ENCODE data around the gene SPAG9.
"Not testable (repeated sequence)": the region's sequence is repeated elsewhere in the genome, so short reads cannot be mapped to it uniquely, and the experiment has no call there.

SPAG9 gene

DNA sequence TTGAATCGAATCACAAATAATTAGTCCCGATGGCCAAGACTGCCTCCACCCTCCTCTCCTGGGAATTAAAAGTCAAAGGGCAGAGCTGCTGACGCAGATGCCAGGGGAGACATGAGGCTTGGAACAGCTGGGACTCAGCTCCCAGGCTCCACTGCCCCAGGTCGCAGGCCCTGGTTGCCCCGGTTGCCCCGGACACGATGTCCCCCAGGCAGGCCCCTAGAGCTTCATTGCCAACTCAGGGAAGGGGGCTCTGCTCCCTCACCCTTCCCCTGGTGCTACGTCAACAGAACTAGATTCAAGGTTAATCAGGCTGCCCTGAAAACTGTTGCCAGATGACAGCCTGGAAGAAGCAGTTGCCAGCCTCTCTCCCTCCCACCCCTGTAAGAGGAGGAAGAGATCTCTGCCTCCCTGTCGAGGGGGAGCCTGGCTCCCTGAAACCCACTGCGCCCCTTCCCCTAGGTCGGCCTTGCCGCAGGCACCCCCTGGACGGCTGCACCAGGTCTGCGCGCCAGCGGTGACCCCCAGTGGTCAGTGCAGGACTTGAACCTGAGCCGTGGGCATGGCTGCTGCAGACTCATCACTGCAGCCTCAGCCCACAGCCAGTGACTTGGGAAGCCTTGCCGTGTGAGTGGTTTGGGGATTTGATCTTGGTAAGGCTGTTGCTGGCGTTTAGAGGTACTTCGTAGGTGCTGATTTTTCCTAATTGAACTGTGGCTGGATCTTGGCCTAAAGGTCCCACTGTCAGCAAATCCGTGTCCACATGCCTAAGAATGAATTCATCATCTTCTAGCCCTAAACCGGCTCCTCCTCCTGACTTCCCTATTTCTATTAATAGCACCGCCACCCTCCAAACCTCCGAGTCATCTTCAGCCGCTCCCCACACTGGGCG is 170.4 kb downstream of the SPAG9 start:
- DNase-seq, result peak; percentile 34

DNA sequence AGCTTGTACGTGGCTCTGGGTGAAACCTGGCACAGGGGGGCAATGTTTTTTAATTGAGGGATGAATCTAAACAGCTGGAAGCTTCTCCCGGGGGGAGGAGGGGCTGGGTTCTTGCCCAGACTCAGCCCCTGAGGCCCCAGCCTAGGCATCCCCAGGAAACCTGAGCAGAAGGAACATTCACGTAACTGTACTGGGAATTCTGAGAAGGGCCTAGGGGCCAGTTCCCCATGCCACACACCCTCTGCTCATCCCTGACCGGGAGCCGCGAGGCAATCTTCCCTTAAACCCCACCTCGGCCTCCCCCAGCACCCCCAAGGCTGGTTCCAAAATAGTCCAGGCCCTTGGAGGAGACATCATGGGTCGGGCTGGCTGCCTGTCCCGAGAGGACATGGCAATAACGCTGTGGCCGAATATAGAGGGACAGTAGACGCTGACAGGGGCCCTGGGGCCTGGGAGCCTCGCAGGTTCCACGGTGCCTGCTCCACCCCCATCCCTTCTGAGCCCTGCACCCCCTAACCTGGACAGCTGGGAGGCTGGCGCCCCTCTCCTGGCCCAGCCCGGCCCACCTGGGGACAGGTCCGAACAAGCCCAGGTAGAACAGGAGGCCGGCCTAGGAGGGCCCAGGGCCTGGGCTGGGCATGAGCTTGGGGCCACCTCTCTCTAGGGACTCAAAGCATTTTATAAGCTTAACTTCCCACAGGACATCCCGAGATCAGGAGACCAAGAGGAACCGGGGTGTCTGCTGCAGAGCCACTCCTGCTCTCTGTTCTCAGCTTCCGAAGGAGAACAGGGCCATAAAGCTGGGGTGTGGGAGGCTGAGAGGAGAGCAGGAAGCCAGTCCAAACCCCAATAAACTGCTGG is 171.3 kb downstream of the SPAG9 start:
- DNase-seq, result no peak

DNA sequence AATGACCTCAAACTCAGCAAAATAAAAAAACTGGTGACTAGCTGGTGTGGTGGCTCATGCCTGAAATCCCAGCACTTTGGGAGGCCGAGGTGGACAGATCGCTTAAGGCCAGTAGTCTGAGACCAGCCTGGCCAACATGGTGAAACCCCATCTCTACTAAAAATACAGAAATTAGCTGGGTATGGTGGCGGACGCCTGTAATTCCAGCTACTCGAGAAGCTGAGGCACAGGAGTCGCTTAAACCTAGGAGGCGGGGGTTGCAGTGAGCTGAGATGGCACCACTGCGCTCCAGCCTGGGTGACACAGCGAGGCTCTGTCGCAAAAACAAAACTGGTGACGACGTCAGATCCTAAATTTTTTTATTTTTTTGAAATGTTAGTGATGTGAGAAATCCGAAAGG is 172.0 kb downstream of the SPAG9 start:
- no peak for DNase-seq

DNA sequence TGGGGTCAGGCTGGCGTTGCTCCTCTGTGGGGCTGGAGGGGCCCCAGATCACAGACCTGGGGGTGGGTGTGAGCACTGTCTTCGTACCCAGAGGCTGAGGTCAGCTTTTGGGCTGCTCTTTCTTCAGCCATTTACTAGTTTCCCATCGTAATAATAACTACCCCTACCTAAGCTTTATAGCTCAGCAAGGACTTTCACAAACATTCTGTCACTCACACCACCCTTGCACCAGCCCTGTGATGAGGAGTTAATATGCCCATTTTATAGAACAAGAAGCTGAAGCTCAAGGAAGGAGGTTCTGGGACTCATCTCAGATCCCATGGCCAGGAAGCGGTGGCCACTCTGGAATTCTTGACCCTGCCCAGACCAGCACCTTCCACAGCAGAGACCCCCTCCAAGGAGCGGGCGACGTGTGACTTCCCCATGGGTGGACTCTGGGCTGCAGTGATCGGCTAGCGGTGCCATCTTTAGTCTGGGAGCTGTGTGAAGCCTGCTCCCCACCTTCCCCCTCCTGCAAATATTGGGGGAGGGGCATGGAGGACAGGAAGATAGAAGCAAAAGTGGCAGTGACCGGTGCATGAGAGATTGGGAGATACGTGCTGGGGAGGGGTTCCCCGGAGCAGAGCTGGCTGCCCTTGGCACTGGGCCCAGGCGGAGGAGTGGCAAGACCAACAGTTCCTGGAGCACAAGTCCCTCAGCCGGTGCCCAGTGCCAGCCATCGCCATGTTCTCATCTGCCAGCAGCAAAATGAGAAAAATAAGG is 172.7 kb downstream of the SPAG9 start:
- no peak for DNase-seq

DNA sequence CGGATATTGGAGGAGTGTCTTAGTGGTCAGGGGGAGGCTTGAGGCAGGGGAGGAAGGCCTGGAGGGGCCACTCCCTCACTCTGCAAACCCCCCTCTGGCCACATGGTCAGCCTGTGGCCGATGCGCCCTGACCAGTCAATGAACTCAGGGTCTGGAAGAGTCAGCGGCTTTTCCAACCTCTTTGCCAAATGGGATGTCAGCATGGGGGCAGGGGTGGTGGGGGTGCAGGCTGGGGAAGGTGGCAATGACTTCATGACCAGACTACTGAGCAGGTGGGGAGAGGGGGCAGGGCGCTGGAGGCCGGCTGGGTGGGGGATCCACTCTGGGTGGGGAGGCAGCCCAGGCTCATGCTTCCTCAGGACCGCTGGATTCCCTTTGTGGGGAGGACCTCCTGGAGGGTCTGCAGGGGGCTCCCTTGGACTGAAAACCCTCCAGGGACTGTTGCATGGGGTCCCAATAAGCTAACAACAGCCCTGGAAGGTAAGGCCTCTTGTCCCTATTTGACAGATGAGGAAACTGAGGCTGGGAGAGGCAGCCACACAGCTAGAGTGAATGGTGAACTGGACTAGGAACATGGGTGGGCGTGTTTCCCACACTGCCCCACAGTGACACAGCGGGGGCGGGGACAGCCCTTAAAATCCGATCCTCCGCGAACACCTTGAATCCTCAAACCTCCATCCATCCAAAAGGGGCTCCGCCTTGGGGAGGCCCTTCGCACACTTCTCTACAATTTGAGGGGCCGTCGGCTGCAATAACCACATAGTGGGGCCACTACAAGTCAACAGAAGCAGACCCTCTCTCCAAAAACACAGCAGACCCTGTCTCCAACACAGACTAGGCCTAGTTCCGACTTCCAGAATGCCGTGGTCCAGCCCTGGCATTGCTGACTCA is 173.5 kb downstream of the SPAG9 start:
- DNase-seq, result no peak

DNA sequence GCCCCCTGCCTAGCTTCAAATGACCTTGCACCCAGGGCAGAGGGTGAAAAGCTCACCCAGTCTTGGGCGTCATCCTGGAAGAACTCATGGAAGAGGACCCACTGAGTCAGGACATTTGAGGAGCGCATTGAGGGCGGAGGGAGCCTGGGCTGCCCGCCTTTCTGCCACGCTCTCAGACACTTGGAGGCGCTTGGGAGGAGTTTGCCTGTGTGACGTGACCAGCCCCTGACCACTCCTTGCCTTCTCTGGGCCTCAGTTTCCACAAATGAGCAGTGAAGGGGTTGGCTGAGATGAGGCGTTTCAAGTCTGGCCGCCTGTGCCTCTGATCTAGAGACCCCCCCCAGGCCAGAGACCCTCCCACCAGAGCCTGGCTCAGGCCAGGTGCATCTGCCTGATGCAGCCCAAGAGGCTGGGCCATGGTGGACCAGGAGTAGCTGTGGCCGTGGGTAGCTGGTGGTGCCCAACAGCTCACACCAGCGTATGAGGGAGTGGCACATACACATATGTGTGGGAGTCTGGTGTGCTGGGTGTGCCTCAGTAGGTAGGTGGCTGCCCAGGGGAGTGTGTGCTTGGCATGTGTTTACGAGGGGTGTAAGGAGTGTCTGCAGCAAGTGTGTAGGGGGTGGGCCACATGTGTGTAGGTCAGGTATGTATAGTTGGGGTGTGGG is 174.3 kb downstream of the SPAG9 start:
- no peak for DNase-seq

DNA sequence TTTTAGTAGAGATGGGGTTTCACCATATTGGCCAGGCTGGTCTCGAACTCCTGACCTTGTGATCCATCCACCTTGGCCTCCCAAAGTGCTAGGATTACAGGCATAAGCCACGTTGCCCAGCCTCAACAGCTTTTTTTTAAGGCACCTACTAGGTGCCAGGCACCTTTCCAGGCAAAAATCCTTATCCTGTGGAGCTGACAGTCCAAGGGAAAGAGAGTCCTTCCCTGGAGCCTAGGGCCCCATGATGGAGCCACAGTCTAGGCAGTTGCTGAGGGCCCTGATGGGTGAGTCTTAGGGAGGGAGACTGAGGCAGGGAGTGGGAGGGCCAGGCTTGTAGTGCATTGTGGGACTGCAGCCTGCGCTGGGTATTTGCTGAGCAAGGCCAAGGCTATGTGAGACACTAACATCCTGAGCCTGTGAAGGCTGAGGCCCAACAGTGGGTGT is 174.9 kb downstream of the SPAG9 start:
- no peak for DNase-seq

DNA sequence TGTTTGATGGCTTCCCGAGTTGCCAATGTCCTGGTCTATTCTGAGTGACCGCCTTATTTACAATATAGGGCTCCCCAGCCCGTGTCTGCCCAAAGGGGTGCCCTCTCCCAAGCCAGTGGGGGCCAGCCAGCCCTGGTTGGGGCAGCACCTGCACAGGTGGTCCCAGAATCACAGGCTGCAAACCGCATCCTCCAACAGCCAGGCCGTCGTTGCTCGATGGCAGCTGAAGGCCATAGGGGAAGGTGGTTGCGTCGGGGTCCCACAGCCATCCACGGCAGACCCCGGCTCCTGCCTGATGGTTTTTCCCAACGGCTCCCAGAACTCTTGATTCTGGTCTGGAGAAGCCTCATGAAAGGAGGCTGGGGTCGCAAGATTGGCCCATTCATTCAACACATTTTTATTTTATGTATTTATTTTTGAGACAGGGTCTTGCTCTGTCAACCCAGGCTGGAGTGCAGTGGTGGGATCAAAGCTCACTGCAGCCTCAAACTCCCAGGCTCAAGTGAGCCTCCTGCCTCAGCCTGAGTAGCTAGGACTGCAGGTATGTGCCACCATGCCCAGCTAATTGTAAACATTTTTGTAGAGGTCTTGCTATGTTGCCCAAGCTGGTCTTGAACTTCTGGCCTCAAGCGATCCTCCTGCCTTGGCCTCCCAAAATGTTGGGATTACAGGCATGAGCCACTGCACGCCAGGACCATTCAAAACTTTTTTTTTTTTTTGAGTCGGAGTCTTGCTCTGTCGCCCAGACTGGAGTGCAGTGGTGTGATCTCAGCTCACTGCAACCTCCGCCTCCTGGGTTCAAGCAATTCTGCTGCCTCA is 175.6 kb downstream of the SPAG9 start:
- no peak for DNase-seq

DNA sequence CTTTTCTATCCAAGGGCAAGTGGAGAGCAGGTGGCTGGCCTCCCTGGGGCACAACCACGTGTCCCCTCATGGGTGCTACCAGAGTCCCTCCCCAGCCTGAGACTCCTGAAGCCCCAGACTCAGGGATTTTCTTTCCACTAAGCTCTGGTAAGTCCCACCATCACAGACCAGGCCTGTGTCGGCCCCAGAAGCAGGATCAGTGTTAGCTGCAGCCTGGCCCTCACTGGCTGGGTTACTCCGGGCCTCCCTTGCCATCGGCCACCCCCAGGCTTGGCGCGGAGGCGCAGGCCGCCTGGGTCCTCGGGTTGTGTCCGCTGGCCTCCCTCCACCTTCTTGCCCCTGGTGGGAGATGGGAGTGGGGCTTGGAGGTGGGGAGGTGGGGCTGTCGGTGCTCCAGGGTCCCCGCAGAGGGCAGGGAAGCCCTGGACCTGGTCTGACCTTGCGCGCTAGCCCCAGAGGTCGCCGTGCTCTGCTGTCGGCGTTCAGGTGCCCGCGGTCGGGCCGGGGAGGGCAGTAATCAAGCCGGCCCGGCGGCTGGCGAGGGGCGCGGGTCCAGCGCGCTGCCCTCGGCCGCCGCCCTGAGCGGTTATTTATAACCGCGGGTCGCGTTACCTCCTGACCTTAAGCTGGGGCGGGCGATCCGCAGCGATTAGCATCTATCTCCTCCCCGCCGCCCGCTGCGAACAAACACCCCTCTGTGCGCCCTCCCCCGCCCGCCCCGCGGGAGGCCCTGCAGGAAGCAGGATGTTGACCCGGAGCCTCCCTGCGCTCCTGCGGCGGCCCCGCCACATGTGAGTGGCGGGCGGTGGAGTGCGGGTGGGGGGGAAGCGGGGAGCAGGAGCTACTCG is 176.4 kb downstream of the SPAG9 start:
- DNase-seq, result peak; percentile 53

DNA sequence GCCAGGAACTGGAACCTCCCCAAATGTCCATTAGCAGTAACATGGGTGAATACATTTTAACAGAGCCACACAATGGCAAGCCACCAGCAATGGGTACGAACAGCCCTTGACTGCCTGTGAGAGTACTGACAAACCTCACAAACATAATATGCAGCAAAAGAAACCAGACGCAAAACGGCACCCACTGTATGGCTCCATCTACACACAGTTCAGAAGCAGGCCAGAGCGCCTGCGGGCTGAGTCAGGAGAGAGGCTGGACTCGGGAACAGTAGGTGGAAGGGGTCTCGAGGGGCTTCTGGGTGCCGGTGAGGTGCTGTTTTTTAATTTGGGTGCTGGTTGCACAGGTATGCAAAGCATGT is 177.1 kb downstream of the SPAG9 start:
- DNase-seq, result no peak

DNA sequence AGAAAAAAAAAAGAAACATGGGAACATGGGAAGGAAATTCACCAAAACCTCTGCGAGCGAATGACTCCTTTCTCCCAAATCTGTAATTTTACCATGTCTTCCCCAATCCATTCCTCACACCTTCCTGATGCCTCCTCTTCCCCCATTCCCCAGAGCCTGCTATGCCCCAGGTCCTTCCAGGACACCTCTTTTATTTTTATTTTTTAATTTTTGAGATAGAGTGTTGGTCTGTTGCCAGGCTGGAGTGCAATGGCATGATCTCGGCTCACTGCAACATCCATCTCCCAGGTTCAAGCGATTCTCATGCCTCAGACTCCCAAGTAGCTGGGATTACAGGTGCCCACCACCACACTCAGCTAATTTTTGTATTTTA is 179.0 kb downstream of the SPAG9 start:
- DNase-seq, result not testable (repeated sequence)

DNA sequence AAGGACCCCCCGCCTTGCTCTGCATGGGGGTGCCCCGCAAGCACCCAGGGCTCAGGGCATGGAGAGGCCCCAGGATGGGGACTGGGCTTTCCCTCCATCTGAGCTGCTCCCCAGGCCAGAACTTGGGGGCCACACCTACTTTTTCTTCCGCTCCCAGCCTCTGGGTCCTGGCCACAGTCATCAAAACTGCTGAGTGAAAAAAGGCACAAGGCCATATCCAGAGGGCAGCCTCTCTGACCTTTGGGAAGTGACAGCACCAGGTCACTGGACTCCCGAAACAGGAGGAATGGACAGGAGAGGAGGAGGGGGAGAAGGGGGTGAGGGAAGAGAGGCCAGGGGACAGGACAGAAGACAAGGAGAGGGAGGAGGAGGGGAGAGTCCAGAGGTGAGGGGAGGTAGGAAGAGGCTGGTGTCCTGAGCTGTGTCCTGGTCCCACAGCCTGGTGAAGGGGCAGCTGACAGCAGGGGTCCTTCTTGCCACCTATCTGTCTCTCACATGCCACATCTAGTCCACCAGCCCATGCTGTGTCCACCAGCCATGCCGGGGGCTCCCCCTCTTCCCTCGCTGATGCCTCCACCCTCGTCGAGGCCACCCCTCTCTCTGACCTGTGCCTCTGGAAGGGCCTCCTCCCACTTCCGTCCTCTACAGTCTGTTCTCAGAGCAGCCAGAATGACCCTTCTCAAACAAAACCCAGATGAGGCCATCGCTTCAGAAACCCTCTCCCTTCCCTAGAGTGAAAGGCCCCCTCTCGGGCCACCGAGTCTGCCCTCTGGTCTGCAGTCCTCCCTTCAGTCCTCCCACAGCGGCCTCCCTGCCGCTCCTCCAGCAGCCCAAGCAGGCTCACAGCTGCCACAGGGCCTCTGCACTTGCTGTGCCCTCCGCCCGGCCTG is 180.6 kb downstream of the SPAG9 start:
- DNase-seq, result no peak

DNA sequence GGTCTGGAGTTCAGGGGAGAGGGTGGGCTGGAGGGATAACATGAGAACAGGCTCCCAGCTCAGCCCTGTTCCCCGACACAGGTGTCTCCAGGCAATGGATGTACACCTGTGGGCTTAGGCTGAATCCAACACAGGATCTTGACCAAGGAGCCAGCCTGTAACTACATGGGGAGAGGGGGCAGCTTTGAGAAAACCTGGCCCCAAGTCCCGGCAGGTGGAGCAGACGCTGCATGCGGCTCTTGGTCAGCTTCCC is 181.2 kb downstream of the SPAG9 start:
- no peak for DNase-seq

DNA sequence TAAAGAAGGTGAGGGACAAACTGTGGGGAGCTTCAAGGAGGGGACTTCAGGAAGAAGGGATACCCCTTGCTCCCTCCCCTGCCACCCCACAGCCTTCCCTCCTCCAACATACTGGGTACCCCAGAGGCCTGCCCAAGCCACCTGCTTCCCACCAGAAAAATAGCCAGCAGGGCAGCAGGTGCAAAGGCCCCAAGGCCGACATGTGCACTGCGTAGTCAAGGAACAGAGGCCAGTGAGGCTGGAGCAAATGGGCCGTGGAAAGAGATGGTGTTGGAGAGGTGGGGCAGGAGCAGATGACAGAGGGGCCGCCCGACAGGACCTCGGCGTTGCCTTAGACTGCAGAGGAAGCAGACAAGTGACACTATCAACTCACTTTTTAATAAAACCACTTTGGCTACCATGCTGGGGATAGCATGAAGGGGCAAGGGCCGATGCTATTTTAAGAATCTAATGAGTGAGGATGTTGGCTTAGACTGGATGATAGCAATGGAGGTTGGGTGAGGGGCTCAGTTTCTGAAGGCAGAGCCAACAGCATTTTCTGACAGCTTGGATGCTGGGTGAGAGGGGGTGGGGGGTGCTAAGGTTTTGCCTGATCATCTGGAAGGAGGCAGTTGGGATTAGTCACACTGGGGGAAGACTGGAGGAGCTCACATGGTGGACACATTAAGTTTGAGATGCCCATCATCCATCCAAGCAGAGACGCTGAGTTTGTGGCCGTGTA is 181.7 kb downstream of the SPAG9 start:
- no peak for DNase-seq

DNA sequence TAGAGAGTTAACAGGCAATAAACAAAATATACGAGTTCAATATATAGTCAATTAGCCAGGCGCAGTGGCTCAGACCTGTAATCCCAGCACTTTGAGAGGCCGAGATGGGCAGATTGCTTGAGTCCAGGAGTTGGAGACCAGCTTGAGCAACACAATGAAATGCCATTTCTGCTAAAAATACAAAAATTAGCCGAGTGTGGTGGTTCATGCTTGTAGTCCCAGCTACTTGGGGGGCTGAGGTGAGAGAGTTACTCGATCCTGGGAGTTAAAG is 184.7 kb downstream of the SPAG9 start:
- DNase-seq, result no peak

DNA sequence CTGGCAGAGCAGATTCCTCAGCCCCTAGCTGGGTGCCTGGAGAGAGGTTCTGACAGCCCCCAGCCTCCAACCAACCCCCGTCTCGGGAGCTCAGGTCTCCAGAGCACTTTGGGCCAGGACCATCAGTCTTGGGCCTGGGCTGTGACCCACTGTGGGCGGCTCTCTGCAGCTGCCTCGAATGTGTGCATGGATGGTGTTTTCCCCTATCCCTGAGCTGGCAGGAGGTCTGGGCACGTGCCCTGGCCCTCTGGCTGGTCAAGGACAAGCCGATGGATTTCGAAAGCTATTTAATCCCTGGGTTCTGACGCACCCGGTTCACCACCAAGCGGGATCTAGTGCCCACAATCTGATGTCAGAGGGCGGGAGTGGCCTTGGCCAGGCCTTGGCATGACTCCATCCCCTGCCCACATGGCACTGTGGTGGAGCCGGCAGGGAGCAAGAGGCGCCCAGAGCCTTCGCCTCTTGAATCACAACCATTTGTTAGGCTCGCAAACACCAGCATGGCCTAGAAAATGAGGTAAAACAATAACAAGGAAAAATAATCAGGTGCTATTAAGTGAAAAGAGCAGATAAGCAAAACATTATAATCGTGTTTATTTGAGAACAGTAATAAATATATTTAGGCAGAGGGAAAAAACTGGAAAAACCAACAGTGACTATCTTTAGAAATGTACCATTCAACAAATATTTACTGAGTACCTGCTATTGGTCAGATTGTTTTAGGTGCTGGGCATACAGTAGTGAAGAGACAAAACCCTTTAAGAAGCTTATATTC is 185.3 kb downstream of the SPAG9 start:
- DNase-seq, result no peak

DNA sequence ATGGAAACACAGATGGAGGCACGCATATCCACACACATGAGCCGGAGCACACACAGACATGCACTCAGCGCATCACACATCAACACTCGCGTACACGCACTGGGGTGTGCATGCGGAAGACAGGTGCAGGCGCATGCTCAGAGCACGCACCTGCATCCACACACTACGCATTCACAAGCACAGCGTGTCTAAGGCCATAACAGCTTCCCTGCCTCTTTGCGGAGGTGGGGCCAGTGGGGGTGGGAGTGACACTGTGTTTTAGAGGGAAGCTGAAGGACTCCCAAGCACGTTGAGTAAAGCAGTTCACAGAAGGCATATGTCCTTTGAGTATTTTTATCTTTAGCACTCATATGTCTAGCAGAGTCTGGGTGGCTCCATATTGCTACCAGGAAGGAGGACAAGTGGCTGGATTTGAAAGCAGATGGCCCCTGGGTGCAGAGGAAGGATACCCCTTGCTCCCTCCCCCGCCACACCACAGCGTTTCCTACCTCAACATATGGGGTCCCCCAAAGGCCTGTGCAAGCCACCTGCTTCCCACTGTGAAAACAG is 185.9 kb downstream of the SPAG9 start:
- no peak for DNase-seq

DNA sequence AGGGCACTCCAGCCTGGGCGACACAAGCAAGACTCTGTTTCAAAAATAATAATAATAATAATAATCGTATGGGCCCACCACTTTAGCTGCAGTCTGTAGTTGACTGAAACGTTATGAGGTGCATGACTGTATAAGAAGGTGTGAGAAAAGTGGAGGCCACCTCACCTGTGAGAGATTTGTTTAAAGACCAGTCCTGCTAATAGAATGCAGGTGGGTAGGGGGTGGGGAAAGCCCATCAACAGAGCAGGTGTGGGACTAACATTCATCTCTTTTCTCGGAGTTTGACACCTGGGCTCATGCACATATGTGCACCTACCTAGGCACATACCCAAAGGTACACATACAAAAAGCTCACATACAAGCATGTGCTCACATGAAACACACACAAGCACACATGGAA is 186.5 kb downstream of the SPAG9 start:
- DNase-seq, result no peak
